K562 (cell line): ENCODE data around the gene CERS6. TPM values are rescaled to one million over a fixed set of nuclear protein-coding genes. Genes with fewer than 3 reads are reported as not detected.

Experiments
- ATAC-seq: fragments of 200-7000 bp; cut with Tn5 transposase; 3 replicates; pipeline ENCODE4 v1.9.1; 2020; ENCODE audit warnings: moderate library complexity
- BruUV-seq: library from RNA; stranded (reverse); fragments of 400-500 nt; replicated peaks from 2 replicates; lab custom pipeline; 2021; lab: Mats Ljungman, UMichigan
- CTCF ChIA-PET: fragments of 300-600 bp; formaldehyde crosslinking; extraction: SDS; loops from one replicate; lab custom pipeline; 2021; ENCODE audit warnings: low intra/inter-chr PET ratio; lab: Yijun Ruan, JAX
- POLR2A ChIA-PET: fragments of 300-600, 350-650 bp; sonication (Branson Sonifier 250); formaldehyde crosslinking; extraction: SDS; loops from one replicate; lab custom pipeline; 2021; ENCODE audit warnings: antibody characterized with exemption, inconsistent platforms; lab: Yijun Ruan, JAX
- DNase-seq, 4 experiments: peaks; one replicate each; pipeline versions ENCODE4 v3.0.0 to v3.0.0-alpha.2; 2011 to 2018; ENCODE audit warnings: low spot score in 3 of 4, mixed read lengths in 3 of 4; ENCODE audit errors: extremely low read depth in 1 of 4
- FAIRE-seq: peaks from 2 replicates; lab custom pipeline; 2011; peaks lifted over from hg19 to GRCh38; lab: Jason Lieb, UNC
- H2AFZ ChIP-seq: 2 replicates; pipeline ENCODE4 v1.6.0; 2011; ENCODE audit warnings: low read depth, low read length, control low read depth, inconsistent platforms
- H3K27ac ChIP-seq: fragments of 200-600 bp; 3 replicates; pipeline ENCODE4 v1.8.0; 2011; ENCODE audit warnings: low read depth, mild to moderate bottlenecking, control low read depth, inconsistent platforms, low read length, moderate library complexity, mixed read lengths; ENCODE audit errors: extremely low read depth
- H3K27me3 ChIP-seq, 2 experiments: fragments of 300-600 bp in 1 of 2; 2 replicates in 1 of 2; 3 replicates in 1 of 2; pipeline versions ENCODE4 v1.6.0 to v1.8.0; 2011; ENCODE audit warnings: inconsistent platforms in 2 of 2, low read length in 2 of 2, mild to moderate bottlenecking in 1 of 2, mixed read lengths in 1 of 2, moderate library complexity in 1 of 2; ENCODE audit not compliant: control insufficient read depth in 2 of 2, insufficient read depth in 2 of 2
- H3K36me3 ChIP-seq: fragments of 300-600 bp; 3 replicates; pipeline ENCODE4 v1.8.0; 2011; ENCODE audit warnings: mild to moderate bottlenecking, low read length, inconsistent platforms; ENCODE audit not compliant: control insufficient read depth, insufficient read depth
- H3K4me1 ChIP-seq, 2 experiments: fragments of 200-600 bp in 1 of 2; replicated peaks in 1 of 2; 2 replicates in 1 of 2; 3 replicates in 1 of 2; pipeline versions ENCODE4 v1.5.1 to v1.8.0; 2011; ENCODE audit warnings: inconsistent platforms in 2 of 2, low read length in 2 of 2, mild to moderate bottlenecking in 1 of 2, mixed read lengths in 1 of 2, moderate library complexity in 1 of 2; ENCODE audit not compliant: control insufficient read depth in 2 of 2, insufficient read depth in 2 of 2
- H3K4me2 ChIP-seq: 2 replicates; pipeline ENCODE4 v1.6.1; 2011; ENCODE audit warnings: low read length, control low read depth, inconsistent platforms, mixed read lengths; ENCODE audit not compliant: insufficient read depth
- H3K4me3 ChIP-seq: fragments of 200-600 bp; sonication (generic), shearing (Covaris generic); 2 replicates; pipeline ENCODE4 v1.5.1; 2016; ENCODE audit warnings: control low read depth, inconsistent platforms
- H3K79me2 ChIP-seq: fragments of 200-600 bp; 3 replicates; pipeline ENCODE4 v1.8.0; 2011; ENCODE audit warnings: low read length, inconsistent platforms; ENCODE audit not compliant: control insufficient read depth, insufficient read depth
- H3K9ac ChIP-seq, 2 experiments: 2 replicates each; pipeline versions ENCODE4 v1.6.0 to v1.6.1; 2011; ENCODE audit warnings: low read depth in 2 of 2, low read length in 2 of 2, control low read depth in 1 of 2, inconsistent platforms in 1 of 2, mild to moderate bottlenecking in 1 of 2, mixed read lengths in 1 of 2; ENCODE audit not compliant: insufficient read depth in 1 of 2
- H3K9me1 ChIP-seq: one replicate; pipeline ENCODE4 v1.6.0; 2011; ENCODE audit warnings: inconsistent platforms, mild to moderate bottlenecking, low read length, moderate library complexity; ENCODE audit not compliant: control insufficient read depth, insufficient read depth
- H3K9me3 ChIP-seq: replicated peaks from 2 replicates; pipeline ENCODE4 v1.5.1; 2011; ENCODE audit warnings: low read depth, low read length, inconsistent platforms; ENCODE audit not compliant: control insufficient read depth, insufficient read depth
- H4K20me1 ChIP-seq: replicated peaks from 2 replicates; pipeline ENCODE4 v1.6.1; 2011; ENCODE audit warnings: low read length, inconsistent platforms, mixed read lengths; ENCODE audit not compliant: control insufficient read depth, insufficient read depth
- GABPB2 ChIP-seq: fragments of 250-450 bp; sonication (Bioruptor Pico); conservative IDR thresholded peaks from 2 replicates; pipeline ENCODE4 v1.5.1; 2021; ENCODE audit warnings: mild to moderate bottlenecking
- RB1 ChIP-seq: fragments of 450-650 bp; IDR thresholded peaks from 2 replicates; pipeline ENCODE4 v1.6.1; 2017; ENCODE audit warnings: low read depth, mild to moderate bottlenecking
- SPI1 ChIP-seq: IDR thresholded peaks from 2 replicates; pipeline ENCODE4 v1.6.1; 2011; ENCODE audit warnings: low read depth, low read length, control low read depth, borderline replicate concordance
- WGBS: fragments of 100-300 bp; shearing (Covaris generic); methylation state at CpG from one replicate; pipeline ENCODE4 v1.1.6; 2016; ENCODE audit warnings: low coverage, mixed read lengths; ENCODE audit not compliant: insufficient coverage; ENCODE audit errors: missing lambda C conversion rate; 5-methylcytosine and 5-hydroxymethylcytosine counted together
- in situ Hi-C: fragments of 300-500 bp; cut with MboI; formaldehyde crosslinking; loops from 4 replicates; pipeline ENCODE4 v1.15.0; 2018; ENCODE audit warnings: inconsistent platforms, mixed read lengths
- intact Hi-C: fragments of 100-400 bp; cut with micrococcal nuclease; formaldehyde crosslinking; loops from 2 replicates; pipeline ENCODE4 v1.14.2; 2022
- polyA plus RNA-seq, 8 experiments: library from polyadenylated mRNA; depleted of rRNA in 4 of 8; stranded (reverse) in 5 of 8; unstranded in 3 of 8; fragments of >200 nt; fragmentation: Nextera tagmentation in 2 of 8; fragmentation: Illumina TruSeq in 1 of 8; extraction: Ambion mirVana in 2 of 8; extraction: Trizol in 1 of 8; gene quantifications; 2 replicates each; pipeline versions ENCODE4 v1.2.1 to v1.2.3, GENCODE V29; 2011 to 2014; ENCODE audit warnings: inconsistent platforms in 1 of 8, missing spikeins in 1 of 8
- total RNA-seq, 7 experiments: library from RNA; depleted of rRNA in 6 of 7; stranded (reverse); fragments of >200 nt in 6 of 7; fragmentation: Illumina TruSeq in 2 of 7; extraction: Trizol in 2 of 7; gene quantifications; 2 replicates each; pipeline versions ENCODE4 v1.2.1 to v1.2.3, GENCODE V29; 2011 to 2021; ENCODE audit warnings: low replicate concordance in 1 of 7
- TF ChIP-seq, protein P1 (sequence below): sonication (generic); formaldehyde crosslinking; IDR thresholded peaks from 2 replicates; pipeline ENCODE4 v1.9.0; 2022; ENCODE audit warnings: mild to moderate bottlenecking, missing genetic modification reagents
- TF ChIP-seq, protein P2 (sequence below): sonication (generic); formaldehyde crosslinking; IDR thresholded peaks from 2 replicates; pipeline ENCODE4 v1.8.1; 2022; ENCODE audit warnings: missing genetic modification reagents
- TF ChIP-seq, protein P3 (sequence below): fragments of 450-650 bp; formaldehyde crosslinking; IDR thresholded peaks from 2 replicates; pipeline ENCODE4 v1.4.0; 2022; ENCODE audit warnings: missing genetic modification characterization

CERS6 gene
- total and polyA plus RNA-seq, 9 of the 15 experiments (the other 6 are each of a cell fraction or from before 2014, with no cell fraction given): 1.6 to 13.6 (median 11.4) TPM

DNA sequence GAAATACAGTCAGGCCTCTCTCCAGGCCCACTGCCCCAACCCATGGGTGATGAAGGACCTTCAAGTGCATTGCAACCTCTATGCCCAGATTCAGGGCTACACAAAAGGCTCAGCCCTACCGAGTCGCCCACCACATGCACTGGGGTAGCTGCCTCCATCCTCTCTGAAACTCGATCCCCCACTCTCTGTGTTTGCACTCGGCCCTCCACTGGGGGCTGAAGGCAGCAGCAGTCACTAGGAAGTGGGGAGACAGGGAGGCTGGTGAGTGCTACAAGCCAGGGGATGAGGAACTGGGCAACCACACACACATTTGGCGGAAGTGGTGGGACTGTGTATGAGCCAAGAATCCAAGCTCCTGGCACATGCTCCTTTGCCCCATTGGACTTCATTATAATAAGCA is 94.6 kb downstream of the CERS6 start:
- H3K27me3 ChIP-seq: no peaks in the 10 kb centered on the region
- CTCF ChIA-PET: no interaction called here
- H3K4me1 ChIP-seq: no peaks in the 10 kb centered on the region
- intact Hi-C loops: no loop called here
- no peak overlapping the region for H3K4me3 ChIP-seq
- BruUV-seq: no TSS peak
- in situ Hi-C loops: no loop called here
- H3K9me3 ChIP-seq: no peaks in the 10 kb centered on the region
- H3K4me2 ChIP-seq: no peak overlapping the region
- no peaks in the 10 kb centered on the region for H3K9me1 ChIP-seq
- H3K27ac ChIP-seq: no peak overlapping the region
- POLR2A ChIA-PET: interaction anchor here (1.2 kb wide), 1 partner anchor 21 kb away, joined by 4 read pairs; no protein-coding TSS in a partner anchor
- whole genome bisulfite sequencing: 58% methylated on average over 5 of the region's 5 CpGs
- no peaks in the 10 kb centered on the region for H3K79me2 ChIP-seq
- no peaks in the 10 kb centered on the region for H4K20me1 ChIP-seq
- DNase-seq (no peak), ATAC-seq (peak; percentile 46; the same call in 2 of the 3 replicates), FAIRE-seq (no peak)
- TF ChIP-seq, protein P1, sequence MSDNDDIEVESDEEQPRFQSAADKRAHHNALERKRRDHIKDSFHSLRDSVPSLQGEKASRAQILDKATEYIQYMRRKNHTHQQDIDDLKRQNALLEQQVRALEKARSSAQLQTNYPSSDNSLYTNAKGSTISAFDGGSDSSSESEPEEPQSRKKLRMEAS (CRISPR knock-in tag): 0 out of 2 replicates have a peak, but pooled peaks have one; percentile 13
- TF ChIP-seq, protein P2, sequence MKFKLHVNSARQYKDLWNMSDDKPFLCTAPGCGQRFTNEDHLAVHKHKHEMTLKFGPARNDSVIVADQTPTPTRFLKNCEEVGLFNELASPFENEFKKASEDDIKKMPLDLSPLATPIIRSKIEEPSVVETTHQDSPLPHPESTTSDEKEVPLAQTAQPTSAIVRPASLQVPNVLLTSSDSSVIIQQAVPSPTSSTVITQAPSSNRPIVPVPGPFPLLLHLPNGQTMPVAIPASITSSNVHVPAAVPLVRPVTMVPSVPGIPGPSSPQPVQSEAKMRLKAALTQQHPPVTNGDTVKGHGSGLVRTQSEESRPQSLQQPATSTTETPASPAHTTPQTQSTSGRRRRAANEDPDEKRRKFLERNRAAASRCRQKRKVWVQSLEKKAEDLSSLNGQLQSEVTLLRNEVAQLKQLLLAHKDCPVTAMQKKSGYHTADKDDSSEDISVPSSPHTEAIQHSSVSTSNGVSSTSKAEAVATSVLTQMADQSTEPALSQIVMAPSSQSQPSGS (CRISPR knock-in tag): no peak
- TF ChIP-seq GABPB2 (CRISPR knock-in tag): no peak
- no peaks in the 10 kb centered on the region; the same call in 2 of the 3 replicates for H3K36me3 ChIP-seq
- H3K9ac ChIP-seq: no peak overlapping the region
- H2AFZ ChIP-seq: no peak overlapping the region

DNA sequence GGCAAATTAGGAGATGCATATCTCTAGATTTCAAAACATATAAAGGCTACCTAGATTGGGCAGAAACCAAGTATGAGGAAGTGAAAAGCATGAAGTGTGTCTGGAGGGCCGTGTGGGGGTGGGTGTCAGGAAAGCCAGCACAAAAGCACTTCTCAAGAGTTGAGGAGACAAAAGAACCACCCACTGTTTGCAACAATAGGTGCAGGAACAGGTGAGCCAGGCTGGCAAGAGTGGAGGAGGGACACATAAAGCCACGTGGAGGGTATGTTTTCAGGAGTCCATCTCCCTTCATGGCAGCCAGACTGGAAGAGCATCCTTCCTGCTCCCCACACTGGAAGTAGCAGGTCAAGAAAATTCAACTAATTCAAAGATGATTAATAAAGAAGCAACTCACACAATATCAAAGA is 96.4 kb downstream of the CERS6 start:
- intact Hi-C loops: no loop called here
- Histone ChIP-seq H4K20me1 (no peaks in the 10 kb centered on the region), H3K4me3 (no peak overlapping the region), H2AFZ (no peak overlapping the region), H3K36me3 (no peaks in the 10 kb centered on the region; the same call in 2 of the 3 replicates), H3K27me3 (no peaks in the 10 kb centered on the region), H3K27ac (no peak overlapping the region), H3K9me3 (no peaks in the 10 kb centered on the region), H3K4me2 (no peak overlapping the region), H3K9ac (no peak overlapping the region), H3K79me2 (no peaks in the 10 kb centered on the region), H3K4me1 (no peaks in the 10 kb centered on the region), H3K9me1 (no peaks in the 10 kb centered on the region)
- BruUV-seq: no TSS peak
- TF ChIP-seq SPI1: 0 out of 2 replicates have a peak, but pooled peaks have one; percentile 4
- TF ChIP-seq, protein P3, sequence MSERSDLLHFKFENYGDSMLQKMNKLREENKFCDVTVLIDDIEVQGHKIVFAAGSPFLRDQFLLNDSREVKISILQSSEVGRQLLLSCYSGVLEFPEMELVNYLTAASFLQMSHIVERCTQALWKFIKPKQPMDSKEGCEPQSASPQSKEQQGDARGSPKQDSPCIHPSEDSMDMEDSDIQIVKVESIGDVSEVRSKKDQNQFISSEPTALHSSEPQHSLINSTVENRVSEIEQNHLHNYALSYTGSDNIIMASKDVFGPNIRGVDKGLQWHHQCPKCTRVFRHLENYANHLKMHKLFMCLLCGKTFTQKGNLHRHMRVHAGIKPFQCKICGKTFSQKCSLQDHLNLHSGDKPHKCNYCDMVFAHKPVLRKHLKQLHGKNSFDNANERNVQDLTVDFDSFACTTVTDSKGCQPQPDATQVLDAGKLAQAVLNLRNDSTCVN: 0 out of 2 replicates have a peak, but pooled peaks have one; percentile 25
- no peak for TF ChIP-seq RB1
- DNase-seq (no peak), ATAC-seq (no peak), FAIRE-seq (no peak)
- WGBS: 27% methylated on average over 2 of the region's 2 CpGs
- CTCF ChIA-PET: no interaction called here
- POLR2A ChIA-PET: no interaction called here
- in situ Hi-C loops: no loop called here
